GM12878 (cell line): ENCODE results near the gene PTPN20.

Experiments used
- CUX1 ChIP-seq: IDR thresholded peaks from 2 replicates; pipeline ENCODE4 v1.6.1; 2012; ENCODE audit warnings: improper control_type of control experiment, low read depth, low read length; ENCODE audit not compliant: insufficient replicate concordance
- HDAC2 ChIP-seq: fragments of 200-600 bp; sonication (generic); IDR thresholded peaks from 2 replicates; pipeline ENCODE4 v1.6.1; 2017

GRCh38 chr10:47024046-47024322 lies 112.8 kb downstream of the PTPN20 start:
- TF ChIP-seq CUX1 (no peak), HDAC2 (no peak)
